IMR-90 (cell line): ENCODE results near the gene PDE8B. TPM values are rescaled to one million over a fixed set of nuclear protein-coding genes. Genes with fewer than 3 reads are reported as not detected.

Experiments used
- ATAC-seq: fragments of 200-7000 bp; cut with Tn5 transposase; 2 replicates; pipeline ENCODE4 v1.9.1; 2020; ENCODE audit warnings: low read depth, mild to moderate bottlenecking, moderate library complexity
- BruUV-seq: library from RNA; stranded (reverse); fragments of 400-500 nt; replicated peaks from 2 replicates; lab custom pipeline; 2021; lab: Mats Ljungman, UMichigan
- CTCF ChIA-PET: fragments of 300-600 bp; formaldehyde crosslinking; extraction: SDS; loops from one replicate; lab custom pipeline; 2021; ENCODE audit warnings: antibody characterized with exemption; lab: Yijun Ruan, JAX
- POLR2A ChIA-PET: fragments of 300-600 bp; sonication (Branson Sonifier 250); formaldehyde crosslinking; loops from one replicate; lab custom pipeline; 2022; ENCODE audit warnings: antibody characterized with exemption; ENCODE audit not compliant: unreplicated experiment; lab: Charles Lee
- DNase-seq: peaks from one replicate; pipeline ENCODE4 v3.0.0; 2013
- H2AFZ ChIP-seq: replicated peaks from 2 replicates; pipeline ENCODE3; 2013; ENCODE audit warnings: low read length, mild to moderate bottlenecking; ENCODE audit not compliant: poor library complexity
- H2AK5ac ChIP-seq: 2 replicates; pipeline ENCODE4 v1.6.1; 2013; ENCODE audit warnings: low read depth, low read length, inconsistent platforms
- H2AK9ac ChIP-seq: replicated peaks from 2 replicates; pipeline ENCODE3; 2013; ENCODE audit warnings: mild to moderate bottlenecking, low read depth, low read length, moderate library complexity; ENCODE audit not compliant: poor library complexity
- H2BK120ac ChIP-seq: 2 replicates; pipeline ENCODE4 v1.6.1; 2013; ENCODE audit warnings: low read depth, low read length, inconsistent platforms
- H2BK15ac ChIP-seq: 3 replicates; pipeline ENCODE4 v1.6.1; 2013; ENCODE audit warnings: low read depth, low read length, inconsistent platforms
- H2BK20ac ChIP-seq: 2 replicates; pipeline ENCODE4 v1.6.1; 2013; ENCODE audit warnings: low read depth, mild to moderate bottlenecking, inconsistent platforms, low read length, moderate library complexity
- H2BK5ac ChIP-seq: 2 replicates; pipeline ENCODE4 v1.6.1; 2013; ENCODE audit warnings: mild to moderate bottlenecking, low read depth, low read length, inconsistent platforms; ENCODE audit not compliant: poor library complexity, severe bottlenecking
- H3K14ac ChIP-seq: replicated peaks from 2 replicates; pipeline ENCODE4 v1.6.1; 2013; ENCODE audit warnings: low read depth, low read length, inconsistent platforms
- H3K18ac ChIP-seq: 2 replicates; pipeline ENCODE4 v1.6.1; 2013; ENCODE audit warnings: low read depth, low read length, control low read depth
- H3K23ac ChIP-seq: 2 replicates; pipeline ENCODE4 v1.6.1; 2013; ENCODE audit warnings: low read depth, low read length, inconsistent platforms
- H3K27ac ChIP-seq: 2 replicates; pipeline ENCODE4 v1.5.1; 2013; ENCODE audit warnings: mild to moderate bottlenecking, control low read depth, low read length; ENCODE audit not compliant: insufficient read depth
- H3K27me3 ChIP-seq: 2 replicates; pipeline ENCODE4 v1.6.1; 2013; ENCODE audit warnings: low read length; ENCODE audit not compliant: control insufficient read depth, insufficient read depth
- H3K36me3 ChIP-seq: 2 replicates; pipeline ENCODE4 v1.6.1; 2013; ENCODE audit warnings: low read length, mixed read lengths; ENCODE audit not compliant: control insufficient read depth, insufficient read depth
- H3K4ac ChIP-seq: 2 replicates; pipeline ENCODE4 v1.6.1; 2013; ENCODE audit warnings: low read depth, low read length, inconsistent platforms
- H3K4me1 ChIP-seq: 2 replicates; pipeline ENCODE4 v1.6.1; 2013; ENCODE audit warnings: low read length, mixed read lengths; ENCODE audit not compliant: control insufficient read depth, insufficient read depth
- H3K4me2 ChIP-seq: 2 replicates; pipeline ENCODE4 v1.6.1; 2013; ENCODE audit warnings: low read depth, mild to moderate bottlenecking, control low read depth, low read length, moderate library complexity
- H3K4me3 ChIP-seq: 2 replicates; pipeline ENCODE4 v1.5.1; 2013; ENCODE audit warnings: low read depth, mild to moderate bottlenecking, control low read depth, low read length, moderate library complexity; ENCODE audit not compliant: insufficient read depth
- H3K56ac ChIP-seq: 2 replicates; pipeline ENCODE4 v1.6.1; 2013; ENCODE audit warnings: low read length, inconsistent platforms; ENCODE audit not compliant: insufficient read depth; ENCODE audit errors: extremely low read depth
- H3K79me1 ChIP-seq, 2 experiments: 2 replicates each; pipeline ENCODE4 v1.6.1; 2013; ENCODE audit warnings: low read length in 2 of 2, inconsistent platforms in 1 of 2, low read depth in 1 of 2
- H3K9ac ChIP-seq: 2 replicates; pipeline ENCODE4 v1.6.1; 2013; ENCODE audit warnings: low read depth, low read length, control low read depth
- H3K9me1 ChIP-seq: 2 replicates; pipeline ENCODE4 v1.6.1; 2013; ENCODE audit warnings: low read length, inconsistent platforms; ENCODE audit not compliant: insufficient read depth
- H3K9me3 ChIP-seq: 2 replicates; pipeline ENCODE4 v1.6.1; 2013; ENCODE audit warnings: low read length; ENCODE audit not compliant: control insufficient read depth, insufficient read depth
- H4K20me1 ChIP-seq: 2 replicates; pipeline ENCODE4 v1.6.1; 2013; ENCODE audit warnings: low read length, inconsistent platforms; ENCODE audit not compliant: insufficient read depth
- H4K5ac ChIP-seq: 2 replicates; pipeline ENCODE4 v1.6.1; 2013; ENCODE audit warnings: mild to moderate bottlenecking, low read depth, low read length, control low read depth
- H4K8ac ChIP-seq, 2 experiments: 2 replicates each; pipeline ENCODE4 v1.6.1; 2013; ENCODE audit warnings: low read depth in 2 of 2, low read length in 2 of 2, control low read depth in 1 of 2, inconsistent platforms in 1 of 2
- H4K91ac ChIP-seq: 2 replicates; pipeline ENCODE4 v1.6.1; 2013; ENCODE audit warnings: low read depth, low read length, inconsistent platforms; ENCODE audit not compliant: insufficient read depth
- BHLHE40 ChIP-seq: fragments of 150-350 bp; IDR thresholded peaks from 2 replicates; pipeline ENCODE4 v1.6.1; 2016; ENCODE audit warnings: mild to moderate bottlenecking, low read depth, low read length
- CEBPB ChIP-seq: IDR thresholded peaks from 2 replicates; pipeline ENCODE4 v1.6.1; 2012; ENCODE audit warnings: low read depth, low read length, improper control_type of control experiment
- CHD1 ChIP-seq: IDR thresholded peaks from 2 replicates; pipeline ENCODE4 v1.6.1; 2012; ENCODE audit warnings: low read depth, low read length, improper control_type of control experiment
- CTCF ChIP-seq: conservative IDR thresholded peaks from 2 replicates; pipeline ENCODE4 v1.5.1; 2012; ENCODE audit warnings: mild to moderate bottlenecking, low read depth, low read length, improper control_type of control experiment
- ELK1 ChIP-seq: fragments of 150-350 bp; IDR thresholded peaks from 2 replicates; pipeline ENCODE4 v1.6.1; 2016; ENCODE audit warnings: low read depth, mild to moderate bottlenecking, low read length, moderate library complexity, borderline replicate concordance
- FOS ChIP-seq: fragments of 150-350 bp; IDR thresholded peaks from 2 replicates; pipeline ENCODE4 v1.6.1; 2016; ENCODE audit warnings: low read depth, low read length
- MAFK ChIP-seq: IDR thresholded peaks from 2 replicates; pipeline ENCODE4 v1.6.1; 2012; ENCODE audit warnings: low read depth, low read length, improper control_type of control experiment
- MAZ ChIP-seq: IDR thresholded peaks from 2 replicates; pipeline ENCODE4 v1.6.1; 2012; ENCODE audit warnings: low read depth, mild to moderate bottlenecking, low read length, improper control_type of control experiment, moderate library complexity, borderline replicate concordance
- MXI1 ChIP-seq: IDR thresholded peaks from 2 replicates; pipeline ENCODE4 v1.6.1; 2012; ENCODE audit warnings: low read depth, mild to moderate bottlenecking, low read length, moderate library complexity, borderline replicate concordance
- NFE2L2 ChIP-seq: fragments of 150-350 bp; IDR thresholded peaks from 2 replicates; pipeline ENCODE4 v1.6.1; 2016; ENCODE audit warnings: low read depth, mild to moderate bottlenecking, low read length
- POLR2A ChIP-seq: IDR thresholded peaks from 2 replicates; pipeline ENCODE4 v1.6.1; 2012; ENCODE audit warnings: mild to moderate bottlenecking, low read depth, low read length
- RAD21 ChIP-seq: IDR thresholded peaks from 2 replicates; pipeline ENCODE4 v1.6.1; 2012; ENCODE audit warnings: low read length, improper control_type of control experiment
- RCOR1 ChIP-seq: IDR thresholded peaks from 2 replicates; pipeline ENCODE4 v1.6.1; 2012; ENCODE audit warnings: mild to moderate bottlenecking, low read length, improper control_type of control experiment; ENCODE audit not compliant: insufficient replicate concordance
- RFX5 ChIP-seq: IDR thresholded peaks from 2 replicates; pipeline ENCODE4 v1.8.0; 2012; ENCODE audit warnings: low read depth, mild to moderate bottlenecking, low read length, moderate library complexity
- SMC3 ChIP-seq: fragments of 150-350 bp; IDR thresholded peaks from 2 replicates; pipeline ENCODE4 v1.6.1; 2016; ENCODE audit warnings: low read depth, mild to moderate bottlenecking, antibody characterized with exemption, low read length, moderate library complexity
- USF2 ChIP-seq: fragments of 150-350 bp; IDR thresholded peaks from 2 replicates; pipeline ENCODE4 v1.6.1; 2017; ENCODE audit warnings: mild to moderate bottlenecking, antibody characterized with exemption, low read length, low read depth
- WGBS, 2 experiments: methylation state at CpG; one replicate each; pipeline versions ENCODE4 v1.1.5 to v1.1.7; 2013; ENCODE audit warnings: missing lambda C conversion rate in 2 of 2; ENCODE audit not compliant: insufficient read length in 1 of 2; ENCODE audit errors: extremely low coverage in 2 of 2; 5-methylcytosine and 5-hydroxymethylcytosine counted together
- dilution Hi-C: fragments of 300-500 bp; cut with HindIII; formaldehyde crosslinking; loops from one replicate; pipeline ENCODE4 v1.14.3; 2018; ENCODE audit warnings: low sequenced_read_pairs; ENCODE audit not compliant: unreplicated experiment
- in situ Hi-C: fragments of 300-500 bp; cut with MboI; formaldehyde crosslinking; loops from 3 replicates; pipeline ENCODE4 v1.14.3; 2019; ENCODE audit warnings: low sequenced_read_pairs, inconsistent platforms, mixed read lengths
- intact Hi-C: fragments of 100-400 bp; cut with micrococcal nuclease; formaldehyde crosslinking; loops from 2 replicates; pipeline ENCODE4 v1.10.0; 2022
- polyA plus RNA-seq, 3 experiments: library from polyadenylated mRNA; depleted of rRNA; stranded (reverse); fragments of >200 nt; gene quantifications; 2 replicates each; pipeline ENCODE4 v1.2.3, GENCODE V29; 2012; ENCODE audit warnings: low replicate concordance in 1 of 3
- total RNA-seq: library from RNA; depleted of rRNA; stranded (reverse); fragments of >200 nt; gene quantifications from 2 replicates; pipeline ENCODE4 v1.2.3, GENCODE V29; 2012

PDE8B gene
- total and polyA plus RNA-seq, 2 of the 4 experiments (the other 2 are of a cell fraction) = under 0.01 to 0.03 TPM

- no peaks in the 10 kb centered on the region for H3K9me3 ChIP-seq
- H3K23ac ChIP-seq = no peak overlapping the region
- no peak overlapping the region for H3K27ac ChIP-seq
- no peak overlapping the region for H2BK120ac ChIP-seq
- H3K18ac ChIP-seq = no peak overlapping the region
- ATAC-seq (no peak), DNase-seq (no peak)
- no peak overlapping the region for H3K4ac ChIP-seq
- in situ Hi-C loops (no loop called here), dilution Hi-C loops (no loop called here), intact Hi-C loops (loop anchor here (10.0 kb wide), 1 partner anchor 137 kb away; no protein-coding TSS in a partner anchor)
- H4K8ac ChIP-seq = no peak overlapping the region
- no CpG with 5 or more reads among the region's 3 CpGs for WGBS, 2 experiments
- BruUV-seq = no TSS peak
- no peaks in the 10 kb centered on the region for H3K36me3 ChIP-seq
- ChIA-PET CTCF (interaction anchor here (1.2 kb wide), 1 partner anchor 154 kb away, joined by 4 read pairs; no protein-coding TSS in a partner anchor), POLR2A (no interaction called here)
- peaks cover 7% of the 10 kb centered on the region; the same call in 1 of the 2 replicates for H3K9me1 ChIP-seq
- H3K4me1 ChIP-seq = peaks cover 13% of the 10 kb centered on the region
- no peak overlapping the region for H2AK9ac ChIP-seq
- H2AFZ ChIP-seq = no peak overlapping the region
- no peak overlapping the region for H3K14ac ChIP-seq
- H2BK20ac ChIP-seq = no peak overlapping the region
- no peak overlapping the region for H3K9ac ChIP-seq
- H2AK5ac ChIP-seq = no peak overlapping the region
- no peaks in the 10 kb centered on the region for H3K27me3 ChIP-seq
- H4K5ac ChIP-seq = no peak overlapping the region
- no peak overlapping the region for H3K56ac ChIP-seq
- no peak overlapping the region for H3K4me3 ChIP-seq
- no peak overlapping the region; the same call in 2 of the 3 replicates for H2BK15ac ChIP-seq
- no peak overlapping the region for H2BK5ac ChIP-seq
- no peaks in the 10 kb centered on the region for H3K79me1 ChIP-seq
- no peak overlapping the region for H3K4me2 ChIP-seq
- H4K20me1 ChIP-seq = no peaks in the 10 kb centered on the region
- no peak for TF ChIP-seq POLR2A
- TF ChIP-seq RCOR1 = no peak
- no peak for TF ChIP-seq CEBPB
- no peak for TF ChIP-seq RAD21
- TF ChIP-seq FOS = no peak
- no peak for TF ChIP-seq ELK1
- no peak for TF ChIP-seq MXI1
- TF ChIP-seq CHD1 = no peak
- TF ChIP-seq MAFK = no peak
- TF ChIP-seq MAZ = no peak
- TF ChIP-seq BHLHE40 = no peak
- no peak for TF ChIP-seq SMC3
- TF ChIP-seq NFE2L2 = no peak
- no peak for TF ChIP-seq RFX5
- TF ChIP-seq USF2 = no peak
- no peak for TF ChIP-seq CTCF
- no peak overlapping the region for H4K91ac ChIP-seq
Measured at GRCh38 chr5:77298146-77298545, 87.7 kb downstream of the PDE8B start.
